ENCODE measurements around the gene C1orf52. TPM values are rescaled to one million over a fixed set of nuclear protein-coding genes. Genes with fewer than 3 reads are reported as not detected.

Gene C1orf52
- total and polyA plus RNA-seq, 9 donors = 10.7 to 24.6 (median 20.1) TPM

DNA sequence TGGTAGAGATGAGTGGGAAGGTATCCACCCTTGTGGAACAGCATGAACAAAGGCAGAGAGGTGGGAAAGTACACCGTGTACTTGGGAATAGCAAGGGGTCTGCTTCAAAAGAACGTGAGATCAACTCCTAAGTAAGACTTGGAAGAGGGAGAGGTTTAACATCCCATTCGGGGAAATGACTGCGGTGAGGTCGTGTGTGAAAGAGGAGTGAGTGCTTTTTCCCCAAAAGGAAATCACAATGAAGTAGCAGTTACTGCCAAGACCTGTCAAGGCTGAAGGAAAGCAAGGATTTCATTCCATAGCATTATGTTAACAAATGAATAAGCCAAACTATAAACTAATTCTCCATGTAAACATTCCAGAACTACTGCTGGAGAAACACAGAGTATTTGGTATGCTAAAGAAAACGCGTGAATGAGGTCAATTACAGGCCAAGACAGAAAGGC is 38.7 kb downstream of the C1orf52 start:
- Histone ChIP-seq H3K9me3 (no peaks in the 10 kb centered on the region), H3K27ac (no peak overlapping the region), H3K4me3 (no peak overlapping the region), H3K36me3 (no peaks in the 10 kb centered on the region), H3K4me1 (ENCODE audit: insufficient read depth) (peaks cover 4% of the 10 kb centered on the region), H3K27me3 (no peaks in the 10 kb centered on the region)
- DNase-seq = no peak
- 10 to 19% (median 16%) methylated on average over 7 of the region's 7 CpGs for WGBS, 3 donors
- intact Hi-C loops (cut with DNase I) = no loop called here
- TF ChIP-seq, protein P1, sequence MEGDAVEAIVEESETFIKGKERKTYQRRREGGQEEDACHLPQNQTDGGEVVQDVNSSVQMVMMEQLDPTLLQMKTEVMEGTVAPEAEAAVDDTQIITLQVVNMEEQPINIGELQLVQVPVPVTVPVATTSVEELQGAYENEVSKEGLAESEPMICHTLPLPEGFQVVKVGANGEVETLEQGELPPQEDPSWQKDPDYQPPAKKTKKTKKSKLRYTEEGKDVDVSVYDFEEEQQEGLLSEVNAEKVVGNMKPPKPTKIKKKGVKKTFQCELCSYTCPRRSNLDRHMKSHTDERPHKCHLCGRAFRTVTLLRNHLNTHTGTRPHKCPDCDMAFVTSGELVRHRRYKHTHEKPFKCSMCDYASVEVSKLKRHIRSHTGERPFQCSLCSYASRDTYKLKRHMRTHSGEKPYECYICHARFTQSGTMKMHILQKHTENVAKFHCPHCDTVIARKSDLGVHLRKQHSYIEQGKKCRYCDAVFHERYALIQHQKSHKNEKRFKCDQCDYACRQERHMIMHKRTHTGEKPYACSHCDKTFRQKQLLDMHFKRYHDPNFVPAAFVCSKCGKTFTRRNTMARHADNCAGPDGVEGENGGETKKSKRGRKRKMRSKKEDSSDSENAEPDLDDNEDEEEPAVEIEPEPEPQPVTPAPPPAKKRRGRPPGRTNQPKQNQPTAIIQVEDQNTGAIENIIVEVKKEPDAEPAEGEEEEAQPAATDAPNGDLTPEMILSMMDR (IDR thresholded peaks at IDR 0.05) = no peak
- no peak for TF ChIP-seq EP300 (IDR thresholded peaks at IDR 0.05)
- TF ChIP-seq POLR2A (IDR thresholded peaks at IDR 0.05) = no peak

DNA sequence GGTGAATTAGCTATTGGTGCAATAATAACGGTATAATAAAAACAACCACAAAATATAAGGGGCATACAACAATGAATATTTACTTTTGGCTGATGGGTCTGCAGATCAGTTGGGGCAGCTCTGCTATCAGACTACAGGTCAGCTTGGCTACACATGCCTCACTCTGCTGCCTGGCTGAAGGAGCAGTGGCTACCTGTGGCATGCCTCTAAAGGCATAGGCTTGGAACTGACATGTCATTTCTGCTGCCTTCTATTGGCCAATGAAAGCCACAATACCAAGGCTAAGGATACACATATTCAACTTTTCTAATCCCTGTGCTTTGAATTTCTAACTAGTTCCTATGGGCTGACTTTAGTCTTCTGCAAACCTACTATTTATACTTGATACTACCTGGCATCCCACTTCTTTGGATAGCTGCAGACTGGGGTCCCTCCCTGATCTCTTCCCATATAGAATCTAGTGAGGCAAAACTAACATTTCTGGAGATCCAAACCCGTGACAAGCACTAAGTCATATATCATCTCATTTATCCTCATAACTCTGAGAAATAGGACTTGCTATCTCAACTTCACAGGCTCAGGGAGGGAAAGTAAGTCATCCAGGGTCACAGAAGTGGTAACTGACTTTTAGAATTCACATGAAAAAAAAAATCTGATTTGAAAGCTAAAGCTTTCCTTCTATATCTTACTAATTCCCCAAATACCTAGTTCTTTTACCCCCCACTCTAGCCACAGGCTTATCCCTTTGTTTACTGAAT is 39.4 kb downstream of the C1orf52 start:
- Histone ChIP-seq H3K36me3 (no peaks in the 10 kb centered on the region), H3K4me1 (ENCODE audit: insufficient read depth) (peaks cover 2% of the 10 kb centered on the region), H3K27ac (no peak overlapping the region), H3K9me3 (no peaks in the 10 kb centered on the region), H3K27me3 (no peaks in the 10 kb centered on the region), H3K4me3 (no peak overlapping the region)
- intact Hi-C loops (cut with DNase I) = no loop called here
- TF ChIP-seq POLR2A (IDR thresholded peaks at IDR 0.05) (no peak), EP300 (IDR thresholded peaks at IDR 0.05) (no peak)
- TF ChIP-seq, protein P1 (IDR thresholded peaks at IDR 0.05) = no peak
- DNase-seq = no peak
- 93 to 94% (median 93%) methylated on average over 2 of the region's 2 CpGs for WGBS, 3 donors

DNA sequence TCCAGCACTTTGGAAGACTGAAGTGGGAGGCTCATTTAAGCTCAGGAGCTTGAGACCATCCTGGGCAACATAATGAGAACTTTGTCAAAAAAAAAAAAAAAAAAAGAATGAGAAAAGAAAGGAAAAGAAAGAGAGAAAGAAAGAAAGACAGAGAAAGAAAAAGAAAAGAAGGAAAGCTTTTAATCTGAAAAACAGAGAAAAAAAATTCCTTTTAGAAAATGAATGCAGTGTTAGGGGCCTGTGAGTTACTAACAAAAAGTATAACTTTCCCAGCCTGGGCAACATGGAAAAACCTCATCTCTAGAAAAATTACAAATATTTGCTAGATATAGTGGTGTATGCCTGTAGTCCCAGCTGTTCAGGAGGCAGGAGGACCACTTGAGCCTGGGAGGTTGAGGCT is 42.8 kb downstream of the C1orf52 start:
- DNase-seq = no peak
- no peak overlapping the region for H3K4me3 ChIP-seq
- intact Hi-C loops (cut with DNase I) = no loop called here
- H3K9me3 ChIP-seq = no peaks in the 10 kb centered on the region
- no peaks in the 10 kb centered on the region for H3K4me1 ChIP-seq (ENCODE audit: insufficient read depth)
- no peak overlapping the region for H3K27ac ChIP-seq
- no peaks in the 10 kb centered on the region for H3K36me3 ChIP-seq
- no peaks in the 10 kb centered on the region for H3K27me3 ChIP-seq
- TF ChIP-seq, protein P1 (IDR thresholded peaks at IDR 0.05) = no peak
- TF ChIP-seq EP300 (IDR thresholded peaks at IDR 0.05) (no peak), POLR2A (IDR thresholded peaks at IDR 0.05) (no peak)

DNA sequence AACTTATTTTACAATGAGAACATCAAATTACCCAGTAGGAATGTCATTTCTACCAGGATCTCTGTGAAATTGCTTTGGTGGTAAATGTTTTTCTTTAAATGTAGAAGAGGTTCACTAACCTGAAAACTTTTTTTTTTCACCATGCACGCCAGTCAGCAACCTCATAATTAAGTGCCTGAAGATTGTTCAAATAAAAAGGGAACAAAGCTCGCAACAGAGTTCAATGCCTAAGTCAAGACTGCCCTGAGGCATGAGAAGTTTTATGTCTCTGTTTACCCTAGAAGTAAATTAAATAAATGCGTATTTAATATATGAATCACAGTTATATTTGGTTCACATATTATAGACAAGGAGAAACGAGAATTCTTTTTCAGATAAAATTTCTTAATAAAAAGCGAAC is 44.8 kb downstream of the C1orf52 start:
- Histone ChIP-seq H3K4me3 (no peak overlapping the region), H3K27ac (no peak overlapping the region), H3K9me3 (no peaks in the 10 kb centered on the region), H3K36me3 (no peaks in the 10 kb centered on the region), H3K27me3 (no peaks in the 10 kb centered on the region), H3K4me1 (ENCODE audit: insufficient read depth) (no peaks in the 10 kb centered on the region)
- DNase-seq = no peak
- 89 to 93% (median 92%) methylated on average over 5 of the region's 5 CpGs for WGBS, 3 donors
- no peak for TF ChIP-seq POLR2A (IDR thresholded peaks at IDR 0.05)
- TF ChIP-seq, protein P1 (IDR thresholded peaks at IDR 0.05) = no peak
- TF ChIP-seq EP300 (IDR thresholded peaks at IDR 0.05) = no peak
- intact Hi-C loops (cut with DNase I) = no loop called here

Data from ovary (tissue), 9 donors.